SW 1271 (cell line): ENCODE results near the gene FAM161B.
"Not testable (repeated sequence)": the region's sequence is repeated elsewhere in the genome, so short reads cannot be mapped to it uniquely, and the experiment has no call there.

Experiments
- DNase-seq, 2 experiments: peaks; one replicate each; lab custom pipeline; 2025; lab: John Stamatoyannopoulos, UW

Gene FAM161B

DNA sequence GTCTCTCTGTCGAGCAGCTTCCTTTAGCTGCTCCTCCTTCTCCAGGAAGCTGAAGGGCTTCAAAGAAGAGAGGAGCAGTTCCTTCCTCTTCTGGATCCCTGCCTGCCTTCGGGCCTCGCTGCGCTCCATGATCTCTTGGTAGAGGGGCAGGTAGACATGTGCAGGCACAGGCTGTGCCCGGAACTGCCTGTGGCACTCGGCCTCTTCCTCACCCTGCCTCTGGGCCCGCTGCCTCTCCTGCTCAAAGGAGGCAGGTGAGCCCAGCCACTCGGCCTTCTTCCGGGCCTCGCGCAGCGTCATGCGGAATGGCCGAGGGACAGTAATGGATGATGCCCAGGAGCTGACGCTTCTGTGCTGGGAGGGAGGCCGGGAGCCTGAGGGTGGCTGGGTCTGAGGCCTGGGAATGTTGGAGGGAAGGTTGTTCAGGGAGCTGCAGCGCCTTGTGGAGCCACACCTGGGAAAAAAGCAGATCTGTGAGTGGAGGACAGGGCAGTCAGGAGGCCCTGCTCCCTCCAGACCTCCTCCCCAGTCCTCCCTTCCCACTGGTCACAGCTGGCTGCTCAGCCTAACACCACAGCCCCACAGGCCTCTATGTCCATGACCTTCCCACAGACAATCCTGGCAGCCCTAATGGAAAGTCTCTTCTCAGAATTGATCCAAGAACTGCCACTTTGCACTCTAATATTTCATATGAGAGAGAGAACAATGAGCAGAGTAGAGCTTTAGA lies 5.3 kb downstream of the FAM161B start:
- DNase-seq: no peak

DNA sequence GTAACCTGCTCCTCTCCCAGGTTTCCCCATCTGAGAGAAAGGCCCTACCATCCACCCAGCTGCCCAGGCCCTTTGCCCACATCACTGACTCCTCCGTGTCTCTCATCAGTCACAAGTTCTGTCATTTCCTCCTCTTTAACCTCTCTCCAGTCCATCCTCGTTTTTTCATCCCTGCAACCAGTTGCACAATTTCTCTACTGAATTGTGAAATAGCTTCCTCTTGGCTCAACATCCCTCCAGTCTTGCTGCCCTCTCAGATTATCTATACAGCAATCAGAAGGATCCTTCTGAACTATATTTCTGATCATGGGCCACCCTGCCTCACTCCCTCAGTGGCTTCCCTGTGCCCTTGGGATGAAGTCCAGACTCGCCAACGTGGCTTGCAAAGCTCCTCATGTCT lies 6.8 kb downstream of the FAM161B start:
- DNase-seq: peak in 1 of 2 experiments; percentile 36

DNA sequence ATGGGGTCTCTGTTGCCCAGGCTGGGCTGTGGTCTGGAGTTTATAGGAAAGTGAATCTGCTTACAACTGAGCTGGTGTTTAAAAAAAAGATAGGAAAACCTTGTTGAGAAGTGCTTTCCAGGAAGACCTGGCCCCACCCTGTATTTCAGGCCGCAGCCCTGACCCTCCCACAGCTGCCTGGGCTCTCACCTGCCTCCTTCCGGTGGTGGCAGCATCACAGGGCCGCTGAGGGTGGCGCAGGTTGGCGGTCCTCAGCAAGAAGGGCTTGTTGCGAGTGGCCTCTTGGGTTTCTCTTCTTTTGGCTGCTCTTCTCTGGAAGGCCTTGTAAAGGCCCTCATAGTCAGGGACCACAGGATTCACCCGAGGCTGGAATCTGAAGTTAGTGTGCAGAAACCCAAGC lies 7.7 kb downstream of the FAM161B start:
- no peak for DNase-seq

DNA sequence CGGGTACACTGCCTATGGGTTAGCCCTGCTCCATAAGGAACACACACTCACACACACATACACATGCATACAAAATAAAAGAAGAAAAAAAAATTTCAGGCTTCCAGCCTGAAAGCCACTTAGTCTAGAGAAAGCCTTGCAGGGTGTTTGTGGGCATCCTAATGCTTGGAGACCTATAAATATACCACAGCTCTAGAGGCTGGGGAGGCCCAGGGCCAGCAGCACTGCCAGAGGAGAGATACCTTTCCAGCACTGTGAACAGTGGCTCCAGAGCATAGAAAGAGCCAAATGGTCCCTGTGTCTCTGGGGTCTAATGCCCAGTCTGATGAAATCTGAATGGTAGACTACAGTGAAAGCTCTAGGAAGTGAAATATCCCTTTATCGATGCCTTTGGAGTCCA lies 12.9 kb downstream of the FAM161B start:
- DNase-seq: no peak

DNA sequence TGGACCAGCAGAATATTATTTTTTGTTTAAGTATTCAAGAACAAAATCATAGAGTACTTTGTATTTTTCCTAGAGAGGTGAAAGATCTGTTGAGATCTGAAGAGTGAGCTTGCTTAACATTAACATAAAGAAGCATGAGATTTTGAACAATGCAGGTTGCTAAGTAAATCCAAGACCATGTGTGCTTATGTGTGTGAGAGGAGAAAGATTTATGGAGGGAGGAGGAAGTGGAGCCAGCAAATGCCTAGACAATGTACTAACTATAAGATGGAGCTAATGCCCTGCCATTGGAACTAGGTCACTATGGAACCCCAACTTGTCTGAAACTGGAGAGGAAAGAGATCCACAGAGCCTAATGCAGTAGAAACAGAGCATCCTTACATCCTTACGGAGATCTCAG lies 13.3 kb downstream of the FAM161B start:
- DNase-seq: no peak

DNA sequence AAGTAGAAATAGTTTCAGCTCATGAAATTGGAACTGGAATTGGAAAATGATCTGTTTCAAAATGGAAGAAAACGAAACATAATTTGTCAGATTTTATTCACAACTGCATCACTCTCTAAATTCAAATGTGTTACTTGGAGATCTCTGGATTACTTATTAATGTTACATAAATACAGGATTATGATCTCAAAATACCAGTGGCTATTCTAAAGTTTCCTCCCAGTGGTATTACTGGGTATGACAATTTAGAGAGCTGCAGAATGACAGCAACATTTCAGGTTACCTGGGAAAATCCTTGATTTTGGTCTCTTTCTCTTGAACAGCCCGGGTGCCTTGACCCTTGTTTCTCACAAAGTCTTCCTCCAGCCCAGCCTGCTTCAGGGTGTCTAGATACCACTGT lies 14.2 kb downstream of the FAM161B start:
- peak in 1 of 2 experiments; percentile 31 for DNase-seq

DNA sequence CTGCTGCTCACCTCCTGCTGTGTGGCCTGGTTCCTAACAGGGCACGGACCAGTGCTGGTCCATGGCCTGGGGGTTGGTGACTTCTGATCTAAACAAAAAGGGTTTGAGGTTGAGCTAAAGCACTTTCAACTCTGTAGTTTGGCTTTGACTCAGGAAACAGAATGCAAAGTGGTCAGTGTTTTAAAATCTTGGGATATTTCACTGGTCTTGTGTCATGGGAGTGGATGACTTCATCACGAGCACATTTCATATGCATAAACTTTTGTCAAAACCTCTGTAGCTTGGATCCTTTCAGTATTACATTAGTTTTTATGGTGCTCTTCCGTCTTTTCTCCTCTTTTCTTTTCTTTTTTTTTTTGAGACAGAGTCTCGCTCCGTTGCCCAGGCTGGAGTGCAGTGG lies 25.6 kb downstream of the FAM161B start:
- no peak for DNase-seq

DNA sequence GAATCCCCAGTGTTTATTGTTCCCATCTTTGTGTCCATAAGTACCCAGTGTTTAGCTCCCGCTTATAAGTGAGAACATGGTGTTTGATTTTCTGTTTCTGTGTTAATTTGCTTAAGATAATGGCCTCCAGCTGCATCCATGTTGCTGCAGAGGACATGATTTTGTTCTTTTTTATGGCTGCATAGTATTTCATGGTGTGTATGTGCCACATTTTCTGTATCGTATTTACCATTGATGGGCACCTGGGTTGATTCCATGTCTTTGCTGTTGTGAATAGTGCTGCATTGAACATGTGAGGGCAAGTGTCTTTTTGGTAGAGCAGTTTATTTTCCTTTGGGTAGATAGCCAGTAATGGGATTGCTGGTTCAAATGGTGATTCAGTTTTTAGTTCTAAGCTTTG lies 30.4 kb downstream of the FAM161B start:
- not testable (repeated sequence) for DNase-seq

DNA sequence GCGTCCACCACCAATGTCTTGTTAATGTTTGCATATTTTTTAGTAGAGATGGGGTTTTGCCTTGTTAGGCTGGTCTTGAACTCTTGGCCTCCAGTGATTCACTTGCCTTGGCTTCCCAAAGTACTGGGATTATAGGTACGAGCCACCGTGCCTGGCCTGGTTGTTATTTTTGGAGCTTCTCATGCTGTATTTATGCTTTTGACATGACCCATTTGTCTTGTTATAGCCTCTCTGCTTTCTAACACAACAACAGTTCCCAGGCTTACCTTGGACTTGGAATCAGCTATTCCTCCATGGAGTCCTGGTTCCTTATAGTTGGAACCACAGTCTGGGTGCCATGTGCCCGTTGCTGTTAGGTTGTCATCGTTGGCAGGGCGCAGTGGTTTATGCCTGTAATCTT lies 33.6 kb downstream of the FAM161B start:
- no peak for DNase-seq

DNA sequence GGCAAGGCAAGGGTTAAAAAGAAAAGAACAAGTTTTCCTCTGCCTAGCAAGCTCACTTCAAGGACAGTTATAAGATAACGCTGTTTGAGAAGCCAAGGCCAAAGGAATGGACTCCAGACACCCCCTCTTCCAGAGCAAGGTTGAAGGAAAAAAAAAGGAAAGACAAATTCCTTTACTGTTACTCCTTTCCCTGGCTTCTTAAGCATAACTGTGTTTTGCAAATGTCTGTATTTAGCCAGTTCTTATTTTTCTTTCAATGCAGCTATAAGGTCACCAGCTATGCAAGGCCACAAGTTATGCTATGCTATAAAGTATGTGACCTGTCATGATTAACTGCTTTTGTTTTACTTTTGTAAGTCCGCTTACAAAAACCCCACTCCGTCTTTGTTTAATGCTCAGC lies 36.6 kb downstream of the FAM161B start:
- no peak for DNase-seq

DNA sequence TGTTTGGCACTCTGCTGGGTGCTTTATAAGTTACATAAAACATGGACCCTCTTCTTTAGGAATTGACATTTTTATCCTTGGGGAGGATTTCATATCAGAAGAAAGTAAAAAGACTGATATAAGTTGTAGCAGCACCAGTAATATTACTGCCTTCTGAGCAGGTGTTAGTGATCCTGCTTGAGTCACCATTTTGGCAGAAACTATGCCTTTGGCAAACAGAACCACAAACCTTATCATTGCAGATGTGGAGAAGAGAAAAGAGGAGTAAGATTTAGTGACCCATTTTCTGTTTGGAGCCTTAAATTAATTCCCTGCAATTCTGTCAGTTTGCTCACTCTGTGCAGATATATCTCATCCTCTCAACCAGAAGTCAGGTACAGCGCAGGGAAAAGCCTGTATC lies 40.2 kb downstream of the FAM161B start:
- DNase-seq: no peak

DNA sequence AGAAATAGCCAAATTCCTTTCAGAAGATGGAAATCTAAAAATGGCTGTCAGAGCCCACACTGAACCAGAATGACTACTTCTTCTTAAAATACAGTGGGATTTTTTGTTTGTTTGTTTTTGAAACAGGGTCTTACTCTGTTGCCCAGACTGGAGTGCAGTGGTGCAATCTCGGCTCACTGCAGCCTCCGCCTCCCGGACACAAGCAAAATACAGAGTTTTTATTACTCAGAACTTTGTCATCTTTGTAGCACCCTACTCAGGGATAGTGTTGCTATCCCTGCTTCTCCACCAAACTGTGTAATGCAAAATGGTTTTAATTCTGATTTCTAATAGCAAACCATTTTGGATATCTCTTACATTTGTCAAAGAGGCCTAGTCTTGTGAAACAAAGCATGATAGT lies 46.9 kb downstream of the FAM161B start:
- DNase-seq: no peak

DNA sequence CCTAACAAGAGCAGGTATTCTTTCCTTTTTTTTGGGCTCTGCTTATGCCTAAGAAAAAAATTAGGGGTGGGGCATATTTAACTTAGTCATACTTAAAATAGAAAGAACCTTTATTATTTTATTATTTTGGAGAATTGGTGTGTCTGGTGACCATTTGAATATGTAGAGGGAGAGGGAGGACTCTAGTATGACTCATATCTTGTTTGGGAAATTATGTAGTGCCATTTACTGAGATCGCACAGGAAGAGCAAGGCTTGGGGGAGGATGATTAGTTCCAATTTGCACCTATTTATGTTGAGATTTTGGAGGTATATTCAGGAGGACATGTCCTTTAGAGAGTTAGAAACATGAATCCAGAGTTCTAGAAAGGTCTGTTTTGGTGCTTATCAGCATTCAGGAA lies 53.4 kb downstream of the FAM161B start:
- DNase-seq: no peak

DNA sequence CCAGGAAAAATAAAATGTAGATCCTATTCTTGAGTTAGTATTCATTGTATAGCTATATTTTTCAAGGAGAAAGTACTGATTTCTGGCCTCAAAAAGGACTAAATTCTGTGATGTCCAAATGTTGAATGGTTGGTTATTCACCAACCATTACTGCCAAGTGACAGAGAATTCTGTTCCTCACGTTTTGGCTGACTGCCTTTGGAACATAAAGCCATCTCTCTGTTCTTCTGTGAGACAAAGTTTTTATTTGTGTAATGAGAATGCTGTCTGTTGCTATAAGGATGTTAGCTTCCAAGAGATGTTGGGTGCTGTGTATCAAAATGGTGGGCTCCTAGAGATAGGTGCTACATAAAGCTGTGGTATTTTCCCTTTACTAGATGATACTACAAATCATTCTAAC lies 54.0 kb downstream of the FAM161B start:
- DNase-seq: no peak

DNA sequence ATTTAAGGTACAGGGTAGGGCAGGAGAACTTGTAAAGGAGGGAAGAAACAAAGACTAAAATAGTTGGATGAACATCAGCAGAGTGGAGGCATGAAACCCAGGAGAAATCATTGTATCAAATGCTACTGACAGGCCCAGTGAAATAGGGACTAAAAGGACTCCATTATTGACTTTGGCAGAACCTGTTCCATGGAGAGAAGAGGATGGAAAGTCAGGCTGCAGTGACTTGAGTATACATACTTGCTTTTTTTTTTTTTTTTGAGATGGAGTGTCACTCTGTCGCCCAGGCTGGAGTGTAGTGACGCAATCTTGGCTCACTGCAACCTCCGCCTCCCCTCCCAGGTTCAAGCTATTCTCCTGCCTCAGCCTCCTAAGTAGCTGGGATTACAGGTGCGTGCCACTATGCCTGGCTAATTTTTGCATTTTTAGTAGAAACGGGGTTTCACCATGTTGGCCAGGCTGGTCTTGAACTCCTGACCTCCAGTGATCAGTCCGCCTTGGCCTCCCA lies 55.7 kb downstream of the FAM161B start:
- not testable (repeated sequence) for DNase-seq

DNA sequence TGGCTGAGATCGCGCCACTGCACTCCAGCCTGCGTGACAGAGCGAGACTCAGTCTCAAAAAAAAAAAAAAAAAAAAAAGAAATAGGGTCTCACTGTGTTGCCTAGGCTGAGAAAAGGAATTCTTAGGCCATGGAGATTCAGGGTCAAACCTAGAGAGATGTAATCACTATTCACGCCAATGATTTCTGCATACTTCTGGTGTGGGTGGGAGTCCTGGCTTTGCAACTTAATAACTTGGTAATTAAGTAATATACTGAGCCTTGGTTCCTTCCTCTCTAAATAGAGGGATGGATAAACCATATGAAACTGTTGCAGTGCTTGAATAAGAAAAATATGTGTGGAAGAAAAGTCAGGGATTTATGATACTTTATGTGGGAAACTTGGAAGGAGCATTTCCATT lies 60.5 kb downstream of the FAM161B start:
- no peak for DNase-seq

DNA sequence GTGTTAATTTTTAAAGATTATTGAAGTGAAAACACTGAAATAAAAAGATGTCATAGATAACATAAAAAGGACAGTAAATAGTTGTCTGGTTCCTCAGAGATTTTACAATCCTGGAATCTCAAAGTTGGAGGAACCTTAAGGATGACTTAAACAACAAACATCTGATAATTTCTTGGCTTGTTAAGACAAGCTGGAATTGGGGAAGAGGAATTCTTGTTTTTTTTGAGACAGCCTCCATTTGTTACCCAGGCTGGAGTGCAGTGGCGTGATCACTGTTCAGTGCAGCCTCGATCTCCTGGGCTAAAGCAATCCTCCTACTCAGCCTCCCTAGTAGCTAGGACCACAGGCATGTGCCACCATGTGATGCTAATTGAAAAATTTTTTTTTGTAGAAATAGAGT lies 60.9 kb downstream of the FAM161B start:
- no peak for DNase-seq

DNA sequence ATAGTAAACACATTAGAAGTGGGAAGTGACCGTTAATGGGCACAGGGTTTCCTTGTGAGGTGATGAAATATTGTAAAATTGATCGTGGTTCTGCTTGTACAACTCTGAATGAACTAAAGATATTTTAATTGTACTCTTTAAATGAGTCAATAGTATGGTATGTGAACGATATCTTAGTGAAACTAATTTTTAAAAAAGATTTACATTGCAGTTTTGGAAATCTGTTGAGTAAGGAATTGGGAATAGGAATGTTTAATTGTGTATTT lies 61.5 kb downstream of the FAM161B start:
- no peak for DNase-seq

DNA sequence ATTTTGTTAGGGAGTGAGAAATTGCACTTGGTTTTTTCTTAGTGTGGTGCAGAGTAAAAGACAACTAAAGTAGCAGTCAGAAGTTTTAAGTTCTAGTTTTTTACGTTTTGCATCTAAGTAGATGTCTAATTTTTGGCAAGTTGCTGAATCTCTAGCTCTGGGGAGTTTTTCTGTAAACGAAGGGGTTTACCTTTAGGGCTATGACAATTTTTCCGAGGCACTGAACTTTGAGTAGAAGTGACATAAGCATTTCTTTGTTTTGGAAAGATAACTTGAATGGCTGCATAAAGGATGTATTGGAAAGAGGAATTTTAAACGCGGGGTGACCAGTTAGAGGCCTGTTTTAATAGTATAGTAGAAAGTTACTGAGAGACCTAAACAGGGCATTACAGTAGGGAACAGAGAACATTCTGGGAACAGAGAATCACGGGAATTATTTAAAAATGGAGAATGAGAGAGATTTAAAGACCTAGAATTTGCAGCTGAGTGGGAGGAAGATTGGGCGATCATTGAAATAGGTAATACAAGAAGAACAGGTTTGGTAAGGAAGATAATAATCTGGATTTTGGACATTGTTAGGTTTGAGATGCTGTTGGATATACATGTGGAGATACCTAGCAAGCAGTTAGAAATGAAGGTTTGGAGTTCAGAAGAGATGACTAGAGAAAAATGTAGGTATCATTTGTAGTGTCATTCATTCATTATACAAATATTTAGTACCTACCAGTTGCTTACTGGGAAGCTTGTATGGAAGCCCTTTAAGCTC lies 62.0 kb downstream of the FAM161B start:
- no peak for DNase-seq

DNA sequence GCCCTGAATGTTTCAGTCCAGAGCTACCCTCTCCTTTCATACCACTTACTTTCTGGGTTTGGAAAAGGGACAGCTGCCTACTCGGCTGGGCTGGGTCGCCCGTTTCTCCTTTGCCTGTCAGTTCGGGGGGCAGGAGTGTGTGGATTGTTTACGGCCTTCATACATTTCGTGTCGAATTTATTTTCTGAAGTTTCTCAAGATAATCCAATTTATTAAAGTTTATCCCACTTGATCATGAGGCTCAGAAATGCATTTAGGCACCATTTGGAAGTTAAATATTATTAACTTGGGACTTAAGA lies 62.6 kb downstream of the FAM161B start:
- no peak for DNase-seq

DNA sequence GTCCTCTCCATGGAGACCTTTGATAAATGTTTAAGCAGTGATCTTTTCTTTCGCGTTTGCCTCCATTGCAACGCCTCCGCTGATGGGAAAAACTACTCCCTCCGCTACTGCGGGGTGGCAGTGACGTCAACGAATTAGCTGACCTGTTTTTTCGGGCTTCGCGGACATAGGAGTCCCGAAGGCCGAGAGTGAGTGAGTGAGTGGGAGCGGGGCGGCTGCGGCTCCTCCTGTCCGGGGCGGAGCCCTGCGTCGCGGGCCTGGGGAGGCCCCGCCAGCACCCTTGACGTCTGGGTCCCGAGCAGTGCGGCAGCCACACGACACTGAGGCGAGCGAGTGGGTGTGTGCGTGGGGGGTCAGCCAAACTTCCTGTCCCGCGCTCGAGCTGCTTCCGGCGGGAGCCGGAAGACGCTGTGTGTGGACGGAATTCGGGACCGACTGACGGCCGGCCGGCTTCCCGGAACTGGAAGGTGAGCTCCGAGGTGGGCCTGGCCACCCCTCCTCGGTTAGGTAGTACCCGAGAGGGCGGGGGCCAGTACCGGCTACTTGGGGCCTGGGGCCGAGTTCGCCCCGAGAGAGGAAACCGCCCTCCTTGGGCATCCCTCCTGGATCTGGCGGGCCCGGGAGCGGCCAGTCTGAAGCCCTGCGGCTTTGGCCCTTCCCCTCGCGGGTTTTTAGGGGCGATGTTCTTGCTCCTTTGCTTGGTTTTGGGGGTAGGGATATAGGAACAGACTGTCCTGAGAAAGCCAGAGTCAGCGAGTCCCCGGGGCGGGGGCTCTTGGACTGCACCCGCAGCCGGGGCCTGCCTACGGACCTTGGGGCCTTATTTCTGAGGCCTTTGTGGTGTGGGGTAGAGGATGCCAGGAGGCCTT lies 63.2 kb downstream of the FAM161B start, which contains the start of gene ZNF410:
ZNF410 (plus strand) TSS at position 411 of the 869 bp plus-strand sequence. CDS start 5,317 bp downstream, outside the sequence.
- peak; percentile 91 to 96 for DNase-seq

DNA sequence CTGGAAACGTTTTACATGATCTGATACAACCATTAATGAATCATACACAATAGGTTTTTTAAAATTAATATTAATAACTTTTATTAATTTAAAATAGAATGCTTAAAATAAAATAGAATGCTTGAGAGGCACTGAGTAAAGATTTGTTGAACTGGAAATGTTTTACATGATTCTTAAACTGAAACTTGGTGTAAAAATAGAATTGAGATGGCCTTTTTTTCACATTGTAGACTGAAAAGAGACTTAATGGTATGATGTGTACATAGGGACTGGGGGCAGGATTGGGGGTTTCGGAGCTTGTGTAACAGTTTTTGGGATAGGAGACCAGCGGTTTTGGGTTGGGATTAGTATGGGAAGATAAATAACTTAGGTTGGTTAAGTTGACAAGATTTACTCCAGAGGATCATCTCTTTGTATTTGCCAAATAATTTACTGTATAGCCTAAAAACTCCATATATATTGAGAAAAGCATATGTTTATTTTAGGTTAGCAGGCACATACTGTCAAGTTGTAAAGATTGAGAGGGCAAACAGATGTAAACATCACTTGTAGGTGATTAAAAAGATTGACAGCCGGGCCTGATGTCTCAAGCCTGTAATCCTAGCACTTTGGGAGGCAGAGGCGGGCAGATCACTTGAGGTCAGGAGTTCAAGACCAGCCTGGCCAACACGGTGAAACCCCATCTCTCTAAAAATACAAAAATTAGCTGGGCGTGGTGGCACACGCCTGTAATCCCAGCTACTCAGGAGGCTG lies 65.3 kb downstream of the FAM161B start:
- DNase-seq: no peak
